Progenitor cell of endocrine pancreas (in vitro differentiated cells): Measurements from ENCODE around the gene FRMPD4. TPM values are rescaled to one million over a fixed set of nuclear protein-coding genes. Genes with fewer than 3 reads are reported as not detected.

ENCODE experiments used
- DNase-seq: peaks from one replicate; pipeline ENCODE4 v3.0.0; 2021; ENCODE audit warnings: low spot score; ENCODE audit not compliant: unreplicated experiment
- H3K27ac Mint-ChIP-seq: 2 replicates; pipeline ENCODE4 v1.8.0; 2021; ENCODE audit warnings: mild to moderate bottlenecking, moderate library complexity, mixed read lengths
- H3K27me3 Mint-ChIP-seq: 2 replicates; pipeline ENCODE4 v1.8.0; 2021; ENCODE audit warnings: mixed read lengths
- H3K36me3 Mint-ChIP-seq: 2 replicates; pipeline ENCODE4 v1.8.0; 2022; ENCODE audit warnings: mixed read lengths; ENCODE audit not compliant: insufficient read depth
- H3K4me1 Mint-ChIP-seq: 2 replicates; pipeline ENCODE4 v1.8.0; 2021; ENCODE audit warnings: low read depth, mixed read lengths
- H3K4me3 Mint-ChIP-seq: 2 replicates; pipeline ENCODE4 v1.8.0; 2021; ENCODE audit warnings: low read depth, mild to moderate bottlenecking, moderate library complexity, mixed read lengths
- H3K9me3 Mint-ChIP-seq: 2 replicates; pipeline ENCODE4 v1.8.0; 2021; ENCODE audit warnings: low read depth, mixed read lengths
- total RNA-seq: library from RNA; stranded (reverse); gene quantifications from 2 replicates; pipeline ENCODE4 v1.2.1, GENCODE V29; 2021
- TF ChIP-seq, protein P1 (sequence below): fragments of 200-600 bp; sonication (generic); IDR thresholded peaks from one replicate; pipeline ENCODE4 v1.5.0; 2021; ENCODE audit warnings: antibody characterized with exemption, mild to moderate bottlenecking; ENCODE audit not compliant: unreplicated experiment

Gene FRMPD4
- total RNA-seq, 1 donor from 2014 or later = 0.10 TPM

DNA sequence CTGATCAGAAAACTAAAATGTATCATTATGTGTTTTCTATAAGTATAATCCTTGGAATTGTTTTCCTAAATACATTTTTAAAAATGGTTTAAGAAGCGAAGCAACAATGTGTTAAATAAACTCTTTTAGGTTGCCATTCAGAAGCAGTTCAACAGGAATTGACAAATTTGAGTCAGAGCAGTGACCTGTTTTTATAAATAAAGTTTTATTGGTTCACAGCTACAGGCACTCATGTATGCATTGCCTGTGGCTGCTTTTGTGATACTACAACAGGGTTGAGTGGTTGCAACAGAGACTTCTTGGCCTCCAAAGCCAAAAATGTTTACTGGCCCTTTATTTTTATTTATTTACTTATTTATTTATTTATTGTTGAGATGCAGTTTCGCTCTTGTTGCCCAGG lies 99.5 kb downstream of the FRMPD4 start:
- H3K4me1 Mint-ChIP-seq = no peaks in the 10 kb centered on the region
- TF ChIP-seq, protein P1, sequence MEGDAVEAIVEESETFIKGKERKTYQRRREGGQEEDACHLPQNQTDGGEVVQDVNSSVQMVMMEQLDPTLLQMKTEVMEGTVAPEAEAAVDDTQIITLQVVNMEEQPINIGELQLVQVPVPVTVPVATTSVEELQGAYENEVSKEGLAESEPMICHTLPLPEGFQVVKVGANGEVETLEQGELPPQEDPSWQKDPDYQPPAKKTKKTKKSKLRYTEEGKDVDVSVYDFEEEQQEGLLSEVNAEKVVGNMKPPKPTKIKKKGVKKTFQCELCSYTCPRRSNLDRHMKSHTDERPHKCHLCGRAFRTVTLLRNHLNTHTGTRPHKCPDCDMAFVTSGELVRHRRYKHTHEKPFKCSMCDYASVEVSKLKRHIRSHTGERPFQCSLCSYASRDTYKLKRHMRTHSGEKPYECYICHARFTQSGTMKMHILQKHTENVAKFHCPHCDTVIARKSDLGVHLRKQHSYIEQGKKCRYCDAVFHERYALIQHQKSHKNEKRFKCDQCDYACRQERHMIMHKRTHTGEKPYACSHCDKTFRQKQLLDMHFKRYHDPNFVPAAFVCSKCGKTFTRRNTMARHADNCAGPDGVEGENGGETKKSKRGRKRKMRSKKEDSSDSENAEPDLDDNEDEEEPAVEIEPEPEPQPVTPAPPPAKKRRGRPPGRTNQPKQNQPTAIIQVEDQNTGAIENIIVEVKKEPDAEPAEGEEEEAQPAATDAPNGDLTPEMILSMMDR = no peak
- no peaks in the 10 kb centered on the region for H3K27me3 Mint-ChIP-seq
- H3K4me3 Mint-ChIP-seq = no peak overlapping the region
- H3K9me3 Mint-ChIP-seq = no peaks in the 10 kb centered on the region
- H3K27ac Mint-ChIP-seq = no peak overlapping the region
- no peak for DNase-seq
- no peaks in the 10 kb centered on the region for H3K36me3 Mint-ChIP-seq

DNA sequence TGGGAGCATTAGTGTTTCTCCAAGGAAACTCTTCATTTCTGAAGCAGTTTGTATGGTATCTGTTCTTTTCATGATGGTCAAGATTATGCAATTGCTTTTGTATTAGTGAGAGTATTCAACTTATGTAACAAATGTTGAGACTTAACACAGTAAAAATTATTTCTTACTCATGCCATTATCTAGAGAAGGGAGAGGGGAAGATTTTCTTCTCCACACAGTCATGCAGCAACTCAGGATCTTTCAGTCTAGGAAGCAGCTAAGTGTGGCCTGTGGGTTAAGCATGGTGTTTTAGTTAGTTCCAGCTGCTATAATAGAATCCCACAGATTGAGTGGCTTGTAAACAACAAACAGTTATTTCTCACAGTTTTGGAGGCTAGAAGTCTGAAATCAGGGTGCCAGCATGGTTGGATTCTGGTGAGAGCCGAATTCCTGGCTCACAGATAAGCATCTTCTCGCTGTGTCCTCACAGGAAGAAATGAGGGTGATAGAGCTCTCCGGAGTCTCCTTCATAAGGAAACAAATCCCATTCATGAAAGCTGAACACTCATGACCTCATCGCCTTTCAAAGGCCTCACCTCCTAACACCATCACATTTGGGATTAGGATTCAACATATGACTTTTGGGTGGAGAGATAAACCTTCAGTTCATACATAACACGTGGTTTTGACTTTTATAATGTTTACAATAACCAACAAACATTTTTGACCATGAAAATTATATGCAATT lies 101.2 kb downstream of the FRMPD4 start:
- DNase-seq = no peak
- H3K4me3 Mint-ChIP-seq = no peak overlapping the region
- no peaks in the 10 kb centered on the region for H3K36me3 Mint-ChIP-seq
- TF ChIP-seq, protein P1 = no peak
- no peaks in the 10 kb centered on the region for H3K4me1 Mint-ChIP-seq
- H3K27me3 Mint-ChIP-seq = no peaks in the 10 kb centered on the region
- H3K9me3 Mint-ChIP-seq = no peaks in the 10 kb centered on the region
- H3K27ac Mint-ChIP-seq = no peak overlapping the region

DNA sequence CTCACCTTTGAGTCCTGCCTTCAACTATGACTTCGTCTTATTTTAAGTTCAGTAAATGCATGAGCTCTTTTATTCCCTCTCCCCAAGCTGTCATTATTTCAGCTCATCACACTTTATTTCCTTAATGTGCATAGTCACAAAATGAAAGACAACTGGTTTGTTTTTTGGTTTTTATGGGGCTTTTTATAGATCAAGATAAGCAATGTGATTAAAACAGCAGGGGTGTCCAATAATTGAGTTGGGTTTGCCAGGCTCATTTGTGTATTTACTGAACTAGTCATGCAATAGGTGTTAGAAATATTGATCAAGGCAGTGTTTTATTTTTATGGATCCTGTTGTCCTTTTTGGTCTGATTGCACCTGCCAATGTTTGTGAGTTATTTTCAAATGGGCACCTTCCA lies 102.2 kb downstream of the FRMPD4 start:
- Mint-ChIP-seq H3K9me3 (no peaks in the 10 kb centered on the region), H3K4me1 (no peaks in the 10 kb centered on the region), H3K4me3 (no peak overlapping the region), H3K27ac (no peak overlapping the region), H3K36me3 (no peaks in the 10 kb centered on the region), H3K27me3 (no peaks in the 10 kb centered on the region)
- TF ChIP-seq, protein P1 = no peak
- no peak for DNase-seq

DNA sequence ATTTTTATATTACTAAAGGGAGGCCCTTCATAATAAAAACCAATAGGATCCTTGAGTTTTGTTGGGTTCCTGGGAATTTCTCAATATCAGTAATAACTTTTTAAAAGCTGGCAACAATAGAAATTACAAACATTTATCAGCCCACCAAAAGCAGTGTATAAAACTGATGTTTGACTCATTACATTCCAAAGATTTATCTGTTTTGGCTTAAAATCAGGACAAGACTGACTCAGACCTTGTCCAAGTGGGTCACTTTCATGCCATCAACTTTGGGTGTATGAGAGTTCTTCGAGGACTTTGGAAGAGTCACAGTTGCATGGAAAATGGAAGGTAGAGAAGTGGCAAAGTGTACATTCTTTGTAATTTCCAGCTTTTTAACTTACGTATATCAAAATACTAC lies 102.8 kb downstream of the FRMPD4 start:
- TF ChIP-seq, protein P1 = no peak
- H3K27me3 Mint-ChIP-seq = no peaks in the 10 kb centered on the region
- no peaks in the 10 kb centered on the region for H3K4me1 Mint-ChIP-seq
- H3K36me3 Mint-ChIP-seq = no peaks in the 10 kb centered on the region
- no peaks in the 10 kb centered on the region for H3K9me3 Mint-ChIP-seq
- no peak overlapping the region for H3K4me3 Mint-ChIP-seq
- no peak overlapping the region for H3K27ac Mint-ChIP-seq
- DNase-seq = no peak

GRCh38 chrX:12245650-12246645 lies 107.7 kb downstream of the FRMPD4 start:
- no peak for DNase-seq
- H3K4me1 Mint-ChIP-seq = no peaks in the 10 kb centered on the region
- no peak overlapping the region for H3K27ac Mint-ChIP-seq
- TF ChIP-seq, protein P1 = no peak
- H3K4me3 Mint-ChIP-seq = no peak overlapping the region
- no peaks in the 10 kb centered on the region for H3K27me3 Mint-ChIP-seq
- H3K36me3 Mint-ChIP-seq = no peaks in the 10 kb centered on the region
- no peaks in the 10 kb centered on the region for H3K9me3 Mint-ChIP-seq
